ENCODE results near the gene MGLL.

The MGLL gene

DNA sequence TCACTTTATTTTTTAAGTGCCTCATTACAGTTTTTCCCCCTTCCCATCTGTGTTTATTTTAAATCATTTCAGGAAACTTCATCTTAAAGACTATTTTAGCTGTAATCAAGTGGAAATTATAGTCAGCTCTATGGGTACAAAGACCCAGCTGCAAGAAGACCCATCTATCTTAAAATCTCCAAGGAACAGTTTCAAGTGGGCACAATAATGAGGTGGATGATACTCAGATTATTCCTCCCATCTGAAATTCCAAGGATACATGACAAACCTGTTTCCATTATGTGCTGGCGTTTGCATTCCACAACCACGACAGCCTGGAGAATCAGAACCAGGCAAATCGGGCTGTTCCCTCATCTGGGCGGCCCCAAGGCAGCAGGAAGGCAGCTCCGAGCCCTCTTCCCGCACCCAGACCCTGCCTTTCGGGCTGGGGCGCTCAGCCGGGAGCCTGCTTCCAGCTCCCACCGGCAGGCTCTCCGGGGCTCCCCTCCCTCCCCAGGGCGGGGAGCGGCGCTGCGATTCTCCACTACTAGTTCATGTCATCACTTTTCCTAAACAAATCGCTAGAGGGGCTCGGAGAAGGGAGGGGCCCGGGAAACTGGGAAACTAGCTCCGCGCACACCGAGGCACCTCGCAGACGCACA lies at the start of gene MGLL:
Gene MGLL, minus strand, starts transcription at position 475 of the 641 bp plus-strand sequence. Its CDS starts 197 bp downstream, at position 278.
- DNase-seq (ENCODE audit: low spot score) (no peak), FAIRE-seq (no peak)

- DNase-seq (ENCODE audit: low spot score) (no peak), FAIRE-seq (no peak)
Measured at GRCh38 chr3:127870156-127870555, 47.8 kb upstream of the MGLL start.

DNA sequence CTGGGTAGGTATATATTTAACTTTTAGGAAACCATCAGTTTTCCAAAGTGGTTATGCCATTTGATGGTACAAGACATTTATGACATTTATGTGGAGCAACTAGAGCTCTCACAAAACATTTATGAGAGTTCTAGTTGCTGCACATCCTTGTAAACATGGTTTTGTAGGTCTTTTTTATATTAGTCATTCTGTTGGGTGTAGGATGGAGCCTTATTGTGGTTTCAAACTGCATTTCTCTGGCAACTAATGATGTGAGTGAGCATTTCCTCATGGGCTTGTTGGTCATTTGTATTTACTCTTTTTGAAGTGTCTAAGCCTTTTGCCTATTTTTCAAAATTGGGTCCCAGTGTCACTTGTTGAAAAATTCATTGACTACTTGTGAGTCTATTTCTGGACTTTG lies 45.7 kb upstream of the MGLL start:
- no peak for DNase-seq (ENCODE audit: low spot score)
- no peak for FAIRE-seq

GRCh38 chr3:127867412-127867811 lies 45.1 kb upstream of the MGLL start:
- no peak for FAIRE-seq
- DNase-seq (ENCODE audit: low spot score) = no peak

GRCh38 chr3:127865941-127866340 lies 43.6 kb upstream of the MGLL start:
- FAIRE-seq (no peak), DNase-seq (ENCODE audit: low spot score) (peak; percentile 76)

DNA sequence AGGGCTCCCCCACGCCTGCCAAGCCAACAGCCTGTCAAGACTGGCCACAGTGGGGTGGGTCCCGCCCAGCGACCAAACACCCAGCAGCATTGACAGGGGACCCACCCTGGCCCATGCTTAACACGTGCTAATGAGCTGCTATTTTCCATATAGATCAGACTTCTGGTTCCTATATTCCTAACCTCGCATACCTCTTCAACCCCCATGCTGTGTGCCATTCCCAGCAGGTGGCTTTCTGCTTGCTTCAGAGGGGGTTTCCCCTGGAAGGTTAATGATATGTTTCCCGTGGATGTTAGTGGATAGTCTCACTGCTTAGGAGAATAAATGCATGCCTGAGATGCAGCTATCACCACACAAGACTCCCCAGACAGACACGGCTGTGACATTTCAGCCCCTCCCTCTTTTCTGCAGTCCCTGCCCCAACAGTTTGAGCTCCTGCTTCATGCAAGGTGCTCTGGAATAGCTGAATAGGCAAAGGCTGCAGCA lies 37.9 kb upstream of the MGLL start:
- DNase-seq (ENCODE audit: low spot score) (no peak), FAIRE-seq (no peak)

GRCh38 chr3:127859730-127860129 lies 37.4 kb upstream of the MGLL start:
- FAIRE-seq (no peak), DNase-seq (ENCODE audit: low spot score) (no peak)

- FAIRE-seq (no peak), DNase-seq (ENCODE audit: low spot score) (no peak)
Measured at GRCh38 chr3:127858937-127859336, 36.6 kb upstream of the MGLL start.

- no peak for FAIRE-seq
- DNase-seq (ENCODE audit: low spot score) = no peak
Measured at GRCh38 chr3:127858521-127858920, 36.2 kb upstream of the MGLL start.

- DNase-seq (ENCODE audit: low spot score) (no peak), FAIRE-seq (no peak)
Measured at GRCh38 chr3:127857333-127857732, 35.0 kb upstream of the MGLL start.

- DNase-seq (ENCODE audit: low spot score) (no peak), FAIRE-seq (peak; percentile 23)
Measured at GRCh38 chr3:127856801-127857200, 34.5 kb upstream of the MGLL start.

- no peak for FAIRE-seq
- no peak for DNase-seq (ENCODE audit: low spot score)
Measured at GRCh38 chr3:127855246-127855645, 32.9 kb upstream of the MGLL start.

- FAIRE-seq (no peak), DNase-seq (ENCODE audit: low spot score) (no peak)
Measured at GRCh38 chr3:127853681-127854080, 31.4 kb upstream of the MGLL start.

DNA sequence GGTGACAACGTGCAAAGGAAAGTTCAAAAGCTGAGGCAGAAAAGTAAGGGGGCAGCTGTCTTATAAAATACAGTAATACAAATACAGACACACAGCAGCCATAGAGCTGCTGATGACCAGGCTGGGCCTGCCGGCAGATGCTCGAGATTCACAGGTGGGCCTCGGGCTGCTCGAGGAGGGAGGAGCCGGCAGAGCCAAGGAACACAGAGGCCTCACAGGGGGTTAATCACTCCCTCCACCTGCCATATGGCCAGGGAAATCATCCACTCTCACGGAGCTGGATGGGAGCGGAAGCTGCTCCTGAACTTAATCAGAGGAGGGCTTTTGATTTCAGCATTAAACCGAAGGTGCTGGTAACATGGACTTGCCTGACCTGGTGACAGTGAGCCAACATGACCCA lies 29.6 kb upstream of the MGLL start:
- DNase-seq (ENCODE audit: low spot score) = no peak
- FAIRE-seq = no peak

DNA sequence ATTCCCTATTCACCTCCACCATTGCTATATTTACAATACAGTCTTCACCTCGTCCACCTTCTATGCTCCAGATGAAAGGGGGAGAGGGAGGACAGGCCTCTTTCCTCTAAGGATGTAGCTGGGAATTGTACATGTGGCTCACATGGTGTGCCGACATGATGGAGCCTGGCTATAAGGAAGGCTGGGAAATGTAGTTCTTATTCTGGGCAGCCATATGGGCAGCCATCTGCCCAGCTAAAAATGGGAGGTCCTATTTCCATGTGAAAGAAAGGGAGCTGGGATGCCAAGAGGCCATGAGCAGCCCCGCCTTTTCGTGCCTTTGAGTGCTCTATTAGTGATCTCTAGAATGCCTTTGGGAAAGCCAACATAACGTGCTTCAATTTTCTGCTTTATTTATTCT lies 27.1 kb upstream of the MGLL start:
- no peak for DNase-seq (ENCODE audit: low spot score)
- no peak for FAIRE-seq

GRCh38 chr3:127848131-127849129 lies 26.1 kb upstream of the MGLL start:
- DNase-seq (ENCODE audit: low spot score) (no peak), FAIRE-seq (no peak)

GRCh38 chr3:127847236-127847720 lies 25.0 kb upstream of the MGLL start:
- FAIRE-seq (no peak), DNase-seq (ENCODE audit: low spot score) (no peak)

- no peak for FAIRE-seq
Measured at GRCh38 chr3:127846576-127846975, 24.3 kb upstream of the MGLL start.

GRCh38 chr3:127844326-127844942 lies 22.1 kb upstream of the MGLL start:
- DNase-seq (ENCODE audit: low spot score) (no peak), FAIRE-seq (no peak)

More at GRCh38 chr3:127846576-127846975, 24.3 kb upstream of the MGLL start:
- DNase-seq (ENCODE audit: low spot score) = no peak

GRCh38 chr3:127840671-127841070 lies 18.4 kb upstream of the MGLL start:
- DNase-seq (ENCODE audit: low spot score) (no peak), FAIRE-seq (peak; percentile 42)

GRCh38 chr3:127839099-127839498 lies 16.8 kb upstream of the MGLL start:
- FAIRE-seq (no peak), DNase-seq (ENCODE audit: low spot score) (no peak)

All from urothelium cell line (cell line).